HG02870 (cell line): ENCODE measurements around the gene ZNRD2.
A peak's percentile ranks its signal among the peaks of the same experiment; 100 is the strongest.

Source experiments
- ATAC-seq: cut with Tn5 transposase; IDR thresholded peaks from one replicate; pipeline ENCODE4 v1.9.1; 2021; ENCODE audit warnings: mild to moderate bottlenecking, moderate library complexity; ENCODE audit not compliant: unreplicated experiment

The ZNRD2 gene

GRCh38 chr11:65572356-65573051, 2.2 kb downstream of the ZNRD2 start, which contains the start of gene FAM89B:
FAM89B (plus strand) TSS chr11:65572538; CDS start chr11:65572670, 132 bp downstream.
- no peak for ATAC-seq

- no peak for ATAC-seq
Measured at GRCh38 chr11:65573391-65574079, 3.3 kb downstream of the ZNRD2 start.

GRCh38 chr11:65574109-65574810, 4.0 kb downstream of the ZNRD2 start:
- ATAC-seq, result no peak

- ATAC-seq, result no peak
Measured at GRCh38 chr11:65574811-65575567, 4.7 kb downstream of the ZNRD2 start.

- peak; percentile 27 for ATAC-seq
Measured at GRCh38 chr11:65575568-65576231, 5.4 kb downstream of the ZNRD2 start, which contains the start of gene EHBP1L1. EHBP1L1 (plus strand) TSS chr11:65576053; CDS start chr11:65576303, 250 bp downstream.

- ATAC-seq, result no peak
Measured at GRCh38 chr11:65576232-65576866, 6.1 kb downstream of the ZNRD2 start.

- no peak for ATAC-seq
Measured at GRCh38 chr11:65576867-65577755, 6.8 kb downstream of the ZNRD2 start.

GRCh38 chr11:65577756-65578109, 7.5 kb downstream of the ZNRD2 start:
- ATAC-seq, result no peak

GRCh38 chr11:65578134-65578533, 7.9 kb downstream of the ZNRD2 start:
- ATAC-seq, result no peak

GRCh38 chr11:65578667-65579066, 8.4 kb downstream of the ZNRD2 start:
- no peak for ATAC-seq

- no peak for ATAC-seq
Measured at GRCh38 chr11:65579291-65579690, 9.0 kb downstream of the ZNRD2 start.

- no peak for ATAC-seq
Measured at GRCh38 chr11:65580031-65580692, 9.9 kb downstream of the ZNRD2 start.

- ATAC-seq, result no peak
Measured at GRCh38 chr11:65580756-65581155, 10.5 kb downstream of the ZNRD2 start.

- no peak for ATAC-seq
Measured at GRCh38 chr11:65581928-65582327, 11.7 kb downstream of the ZNRD2 start.

- no peak for ATAC-seq
Measured at GRCh38 chr11:65583589-65583988, 13.3 kb downstream of the ZNRD2 start.

GRCh38 chr11:65584106-65584505, 13.8 kb downstream of the ZNRD2 start:
- no peak for ATAC-seq

GRCh38 chr11:65584723-65585171, 14.5 kb downstream of the ZNRD2 start:
- ATAC-seq, result no peak
